Stimulated activated effector memory CD8-positive, alpha-beta T cell treated with anti-CD3 and anti-CD28 coated beads, Interleukin-12 subunit alpha, Interleukin-12 subunit beta, amount 100 ng/mL, for 72 hours (primary cell): ENCODE results near the gene ANK3.
A peak's percentile ranks its signal among the peaks of the same experiment; 100 is the strongest.

Experiments
- ATAC-seq: fragments of 150-1000 bp; cut with Tn5 transposase; 2 replicates; pipeline ENCODE4 v1.10.0; 2021
- DNase-seq, 2 donors: peaks; one replicate each; pipeline ENCODE4 v3.0.0; 2021 to 2022; ENCODE audit warnings: low spot score in 2 of 2
- H3K27ac Mint-ChIP-seq: one replicate; pipeline ENCODE4 v1.8.0; 2022; ENCODE audit warnings: mild to moderate bottlenecking, mixed read lengths
- H3K36me3 Mint-ChIP-seq: one replicate; pipeline ENCODE4 v1.8.0; 2022; ENCODE audit warnings: mild to moderate bottlenecking, mixed read lengths
- H3K4me1 Mint-ChIP-seq: one replicate; pipeline ENCODE4 v1.8.0; 2022; ENCODE audit warnings: mixed read lengths
- H3K4me3 Mint-ChIP-seq: one replicate; pipeline ENCODE4 v1.8.0; 2022; ENCODE audit warnings: mild to moderate bottlenecking, mixed read lengths
- H3K9me3 Mint-ChIP-seq: one replicate; pipeline ENCODE4 v1.8.0; 2022; ENCODE audit warnings: mixed read lengths

The ANK3 gene

GRCh38 chr10:60375293-60376004 lies 14.2 kb downstream of the ANK3 start:
- ATAC-seq = no peak
- H3K9me3 Mint-ChIP-seq = no peaks in the 10 kb centered on the region

DNA sequence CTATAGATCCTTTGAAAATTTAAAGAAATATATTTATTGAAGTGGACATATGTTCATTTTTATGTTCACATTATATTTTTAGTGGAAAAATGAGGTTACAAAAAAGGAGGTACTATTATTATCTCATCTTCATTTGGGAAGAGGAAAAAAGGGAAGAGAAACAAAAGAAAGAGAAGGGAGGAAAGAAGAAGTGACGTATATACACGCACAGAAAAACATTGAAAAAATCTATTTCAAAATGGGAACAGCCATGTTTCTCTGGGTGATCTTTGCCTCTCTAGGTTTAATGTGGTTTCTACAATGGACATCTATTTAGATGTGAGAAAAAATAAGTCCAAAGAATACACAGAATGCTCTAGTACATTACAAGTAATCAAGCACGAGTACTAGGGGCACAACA lies 14.8 kb downstream of the ANK3 start:
- DNase-seq = no peak
- H3K4me3 Mint-ChIP-seq = no peak overlapping the region
- no peaks in the 10 kb centered on the region for H3K36me3 Mint-ChIP-seq
- H3K4me1 Mint-ChIP-seq = no peaks in the 10 kb centered on the region
- H3K9me3 Mint-ChIP-seq = no peaks in the 10 kb centered on the region
- no peak overlapping the region for H3K27ac Mint-ChIP-seq
- no peak for ATAC-seq

More at GRCh38 chr10:60375293-60376004, 14.2 kb downstream of the ANK3 start:
- no peak for DNase-seq
- Mint-ChIP-seq H3K4me1 (no peaks in the 10 kb centered on the region), H3K27ac (no peak overlapping the region), H3K4me3 (no peak overlapping the region), H3K36me3 (no peaks in the 10 kb centered on the region)

DNA sequence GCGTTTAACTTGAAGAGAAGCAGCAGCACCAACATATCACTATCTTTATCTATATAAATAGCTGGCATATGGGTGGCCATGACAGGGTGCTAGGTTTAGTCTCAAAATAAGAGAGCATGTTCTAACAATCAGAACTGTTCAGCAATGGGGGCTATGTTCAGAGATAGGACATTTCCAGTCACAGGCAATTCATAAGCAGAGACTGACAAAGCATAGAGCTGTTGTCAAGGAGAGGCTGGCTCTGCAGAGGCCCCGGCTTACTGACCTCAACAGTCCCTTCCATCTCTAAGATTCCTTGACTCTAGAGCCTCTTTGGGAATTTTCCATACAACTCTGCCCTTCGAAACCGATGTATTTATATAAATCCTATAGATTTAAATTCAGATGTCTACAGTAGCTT lies 17.2 kb downstream of the ANK3 start:
- Mint-ChIP-seq H3K27ac (no peak overlapping the region), H3K4me3 (no peak overlapping the region), H3K4me1 (no peaks in the 10 kb centered on the region), H3K9me3 (no peaks in the 10 kb centered on the region), H3K36me3 (no peaks in the 10 kb centered on the region)
- DNase-seq (no peak), ATAC-seq (no peak)

DNA sequence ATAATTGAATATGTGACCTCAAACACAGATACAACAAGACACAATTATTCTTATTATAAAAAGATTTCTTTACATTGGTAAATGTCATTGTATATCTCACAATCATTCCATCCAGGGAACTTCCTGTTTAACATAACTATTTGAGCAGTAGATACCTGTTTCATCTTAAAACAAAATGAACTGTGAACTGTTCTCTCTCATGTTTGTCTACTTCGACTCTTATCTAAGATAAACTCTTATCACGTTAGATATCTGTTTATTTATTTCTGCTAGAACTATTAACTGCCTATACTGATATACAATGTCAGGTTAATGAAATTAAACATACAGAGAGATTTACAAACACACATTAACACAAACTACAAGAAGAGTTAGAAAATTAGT lies 20.1 kb downstream of the ANK3 start:
- H3K27ac Mint-ChIP-seq = no peak overlapping the region
- H3K36me3 Mint-ChIP-seq = no peaks in the 10 kb centered on the region
- DNase-seq (no peak), ATAC-seq (no peak)
- H3K4me1 Mint-ChIP-seq = no peaks in the 10 kb centered on the region
- no peaks in the 10 kb centered on the region for H3K9me3 Mint-ChIP-seq
- no peak overlapping the region for H3K4me3 Mint-ChIP-seq

DNA sequence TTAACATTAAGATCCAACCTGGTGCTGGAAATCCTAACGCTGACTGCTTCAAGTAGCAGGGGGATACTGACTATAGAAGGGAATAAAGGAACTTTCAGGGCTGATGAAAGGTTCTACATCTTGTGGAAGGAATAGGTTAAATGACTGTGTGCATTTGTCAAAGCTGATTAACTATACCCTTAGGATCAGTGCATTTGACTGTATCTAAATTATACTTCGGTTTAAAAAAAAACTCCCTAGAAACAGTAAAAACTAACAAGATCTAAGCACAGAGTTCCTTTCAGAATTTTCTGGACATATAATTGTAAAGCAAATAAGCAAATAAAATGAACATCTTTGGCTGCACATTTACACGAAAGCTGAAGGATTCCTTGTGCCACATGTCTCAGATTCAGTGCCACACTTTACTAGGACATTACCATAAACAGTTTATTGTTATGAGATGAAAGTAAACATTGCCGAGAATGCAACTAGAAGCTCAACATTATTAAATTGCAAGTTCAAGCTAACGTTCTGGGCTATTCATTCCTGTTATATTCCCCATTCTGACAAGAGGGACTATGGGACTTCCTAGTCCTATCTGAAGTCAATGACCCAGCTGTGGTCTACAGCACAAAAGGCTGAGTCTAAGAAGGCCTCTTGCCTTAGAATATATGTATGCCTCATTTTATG lies 20.7 kb downstream of the ANK3 start:
- Mint-ChIP-seq H3K9me3 (no peaks in the 10 kb centered on the region), H3K27ac (no peak overlapping the region), H3K36me3 (no peaks in the 10 kb centered on the region), H3K4me1 (no peaks in the 10 kb centered on the region), H3K4me3 (no peak overlapping the region)
- ATAC-seq (no peak), DNase-seq (no peak)

GRCh38 chr10:60367901-60368300 lies 21.8 kb downstream of the ANK3 start:
- H3K9me3 Mint-ChIP-seq = no peaks in the 10 kb centered on the region
- H3K4me3 Mint-ChIP-seq = no peak overlapping the region
- no peak overlapping the region for H3K27ac Mint-ChIP-seq
- H3K36me3 Mint-ChIP-seq = no peaks in the 10 kb centered on the region
- H3K4me1 Mint-ChIP-seq = no peaks in the 10 kb centered on the region
- DNase-seq (no peak), ATAC-seq (no peak)

DNA sequence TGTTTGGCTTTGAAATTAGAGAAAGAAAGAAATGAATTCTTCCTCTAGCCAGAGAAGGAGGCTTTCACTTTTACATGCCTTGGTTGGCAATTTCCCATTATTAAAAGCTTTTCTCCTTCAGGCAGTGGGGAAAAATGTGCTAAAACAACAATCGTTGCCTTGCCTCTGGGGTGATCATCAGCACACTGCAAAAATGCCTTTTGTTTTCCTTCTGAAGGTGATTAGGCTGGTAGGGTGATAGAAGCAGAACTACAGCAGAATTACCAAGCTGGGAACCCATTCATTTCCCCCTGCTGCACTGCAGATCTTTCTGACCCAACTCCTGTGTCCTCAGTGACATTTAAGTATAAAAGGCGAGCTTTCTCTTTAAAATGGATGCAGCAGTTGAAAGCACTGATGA lies 22.2 kb downstream of the ANK3 start:
- ATAC-seq = no peak
- Mint-ChIP-seq H3K9me3 (no peaks in the 10 kb centered on the region), H3K4me1 (no peaks in the 10 kb centered on the region), H3K27ac (no peak overlapping the region), H3K4me3 (no peak overlapping the region), H3K36me3 (no peaks in the 10 kb centered on the region)
- DNase-seq = no peak

GRCh38 chr10:60367024-60367423 lies 22.7 kb downstream of the ANK3 start:
- DNase-seq = no peak
- H3K4me3 Mint-ChIP-seq = no peak overlapping the region
- no peaks in the 10 kb centered on the region for H3K36me3 Mint-ChIP-seq

DNA sequence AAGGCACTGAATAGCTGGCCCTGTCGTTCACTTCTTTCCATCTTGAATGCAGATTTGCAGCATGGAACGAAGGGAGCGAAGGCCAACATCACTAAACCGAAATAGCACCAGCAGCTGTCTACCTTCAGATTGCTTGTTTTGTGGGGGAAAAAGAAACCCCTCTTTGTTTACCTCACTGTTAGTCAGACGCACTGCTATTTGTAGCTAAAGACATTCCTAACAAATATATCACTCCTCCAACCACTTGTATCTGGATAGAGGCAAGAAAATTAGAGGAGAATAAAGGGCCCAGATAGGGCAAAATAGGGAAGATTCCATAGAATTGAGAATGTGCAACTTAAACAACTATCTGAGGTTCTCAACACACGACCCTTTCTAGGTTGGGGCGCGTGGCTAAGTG lies 26.5 kb downstream of the ANK3 start:
- H3K27ac Mint-ChIP-seq = no peak overlapping the region
- DNase-seq (no peak), ATAC-seq (no peak)
- H3K9me3 Mint-ChIP-seq = no peaks in the 10 kb centered on the region
- H3K36me3 Mint-ChIP-seq = no peaks in the 10 kb centered on the region
- H3K4me1 Mint-ChIP-seq = no peaks in the 10 kb centered on the region
- no peak overlapping the region for H3K4me3 Mint-ChIP-seq

More at GRCh38 chr10:60367024-60367423, 22.7 kb downstream of the ANK3 start:
- Mint-ChIP-seq H3K27ac (no peak overlapping the region), H3K9me3 (no peaks in the 10 kb centered on the region), H3K4me1 (no peaks in the 10 kb centered on the region)
- no peak for ATAC-seq

DNA sequence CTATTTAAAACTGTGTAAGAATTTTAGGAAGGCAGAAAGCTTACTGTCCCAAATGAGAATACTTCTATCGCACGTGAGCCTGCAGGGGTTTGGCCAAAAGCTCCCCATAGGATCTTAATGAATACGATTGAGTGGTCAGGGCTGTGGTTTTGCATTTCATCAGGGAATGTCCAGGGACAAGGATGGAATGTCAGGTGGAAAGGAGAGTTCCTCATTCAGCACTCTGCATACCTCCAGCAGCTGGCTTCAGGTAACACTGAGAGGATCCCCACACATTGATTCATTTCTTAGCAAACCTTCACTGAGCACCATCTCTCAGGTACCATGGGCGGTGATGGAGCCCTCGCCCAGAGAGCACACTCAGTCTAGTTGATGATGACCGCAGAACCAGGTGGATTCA lies 27.2 kb downstream of the ANK3 start:
- Mint-ChIP-seq H3K4me3 (no peak overlapping the region), H3K9me3 (no peaks in the 10 kb centered on the region), H3K27ac (no peak overlapping the region), H3K4me1 (no peaks in the 10 kb centered on the region), H3K36me3 (no peaks in the 10 kb centered on the region)
- ATAC-seq (no peak), DNase-seq (no peak)

GRCh38 chr10:60359066-60359465 lies 30.6 kb downstream of the ANK3 start:
- H3K9me3 Mint-ChIP-seq = no peaks in the 10 kb centered on the region
- no peaks in the 10 kb centered on the region for H3K4me1 Mint-ChIP-seq
- H3K36me3 Mint-ChIP-seq = no peaks in the 10 kb centered on the region
- H3K4me3 Mint-ChIP-seq = no peak overlapping the region
- ATAC-seq (no peak), DNase-seq (no peak)
- no peak overlapping the region for H3K27ac Mint-ChIP-seq

DNA sequence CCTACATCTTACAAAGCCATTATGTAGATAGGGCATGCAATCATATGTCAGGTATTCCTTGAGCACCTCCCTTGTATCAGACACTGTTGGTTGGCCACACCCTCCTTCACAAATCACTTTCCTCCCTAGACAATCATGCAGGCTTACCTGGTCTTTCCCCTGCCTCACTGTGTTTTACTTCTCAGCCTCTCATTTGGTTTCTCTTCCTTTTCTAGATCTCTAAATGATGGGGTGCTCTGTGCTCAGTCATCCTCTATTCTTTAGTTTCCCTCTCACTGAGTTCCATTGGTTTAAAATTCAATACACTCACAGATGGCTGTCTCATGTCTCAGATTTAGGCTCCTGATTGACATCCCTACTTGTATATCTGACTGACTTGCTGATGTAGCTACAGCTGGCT lies 31.4 kb downstream of the ANK3 start:
- no peaks in the 10 kb centered on the region for H3K9me3 Mint-ChIP-seq
- H3K4me1 Mint-ChIP-seq = no peaks in the 10 kb centered on the region
- H3K27ac Mint-ChIP-seq = no peak overlapping the region
- ATAC-seq (peak; percentile 88), DNase-seq (no peak)
- no peaks in the 10 kb centered on the region for H3K36me3 Mint-ChIP-seq
- no peak overlapping the region for H3K4me3 Mint-ChIP-seq

- Mint-ChIP-seq H3K4me3 (no peak overlapping the region), H3K9me3 (no peaks in the 10 kb centered on the region), H3K27ac (no peak overlapping the region), H3K4me1 (no peaks in the 10 kb centered on the region), H3K36me3 (no peaks in the 10 kb centered on the region)
- no peak for ATAC-seq
- DNase-seq = no peak
Observed at GRCh38 chr10:60353519-60354258, 36.0 kb downstream of the ANK3 start.

DNA sequence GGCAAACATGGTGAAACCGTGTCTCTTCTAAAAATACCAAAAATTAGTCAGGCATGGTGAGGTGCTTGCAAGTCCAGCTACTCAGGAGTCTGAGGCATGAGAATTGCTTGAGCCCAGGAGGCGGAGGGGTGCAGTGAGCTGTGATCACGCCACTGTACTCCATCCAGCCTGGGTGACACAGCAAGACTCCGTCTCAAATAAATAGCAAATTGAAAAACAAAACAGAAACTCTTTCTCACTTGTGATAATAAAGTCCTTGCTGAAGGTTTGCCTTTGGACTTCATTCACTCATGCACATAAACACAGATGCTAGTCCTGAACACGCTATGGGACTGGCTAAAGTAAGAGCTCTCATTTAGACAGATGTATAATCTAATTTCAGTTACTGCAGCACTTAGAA lies 37.6 kb downstream of the ANK3 start:
- DNase-seq = no peak
- no peaks in the 10 kb centered on the region for H3K36me3 Mint-ChIP-seq
- ATAC-seq = no peak
- H3K4me1 Mint-ChIP-seq = no peaks in the 10 kb centered on the region
- no peaks in the 10 kb centered on the region for H3K9me3 Mint-ChIP-seq
- H3K27ac Mint-ChIP-seq = no peak overlapping the region
- no peak overlapping the region for H3K4me3 Mint-ChIP-seq

DNA sequence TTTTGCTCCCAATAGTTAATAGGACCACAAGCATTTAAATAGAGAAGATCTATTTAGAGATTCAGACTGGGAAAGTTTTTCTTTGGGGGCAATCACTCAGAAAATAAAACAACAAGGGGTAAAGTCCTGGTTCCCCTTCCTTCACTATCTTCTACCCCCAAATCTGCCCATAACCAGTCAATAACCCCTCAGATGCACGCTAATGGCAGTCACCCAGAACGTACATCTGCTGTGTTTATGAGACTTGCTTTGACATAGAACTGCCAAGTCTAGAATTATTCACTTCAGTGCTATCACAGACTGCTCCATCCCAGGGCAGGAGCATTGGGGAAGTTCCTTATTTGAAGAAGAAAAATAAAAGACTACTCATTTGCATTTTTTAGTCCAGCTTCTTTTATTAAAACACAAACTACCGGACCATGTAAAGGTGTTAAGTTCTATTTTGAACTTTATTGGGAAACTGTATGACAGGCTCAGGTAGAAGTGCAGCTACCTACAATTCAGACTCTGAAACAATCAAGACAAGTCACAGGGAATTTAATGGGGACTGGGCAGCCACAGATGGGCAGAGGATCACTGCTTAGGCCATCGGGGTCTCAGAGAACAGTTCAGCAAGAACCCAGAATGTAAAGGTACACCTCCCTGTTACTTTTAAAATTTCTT lies 38.4 kb downstream of the ANK3 start:
- Mint-ChIP-seq H3K9me3 (no peaks in the 10 kb centered on the region), H3K27ac (no peak overlapping the region), H3K4me3 (no peak overlapping the region), H3K36me3 (no peaks in the 10 kb centered on the region), H3K4me1 (no peaks in the 10 kb centered on the region)
- no peak for ATAC-seq
- no peak for DNase-seq
